ENCODE data around the gene MGAT4C. TPM values are rescaled to one million over a fixed set of nuclear protein-coding genes. Genes with fewer than 3 reads are reported as not detected.

MGAT4C gene
- total and polyA plus RNA-seq, 8 donors, result 0.06 to 0.92 (median 0.31) TPM

DNA sequence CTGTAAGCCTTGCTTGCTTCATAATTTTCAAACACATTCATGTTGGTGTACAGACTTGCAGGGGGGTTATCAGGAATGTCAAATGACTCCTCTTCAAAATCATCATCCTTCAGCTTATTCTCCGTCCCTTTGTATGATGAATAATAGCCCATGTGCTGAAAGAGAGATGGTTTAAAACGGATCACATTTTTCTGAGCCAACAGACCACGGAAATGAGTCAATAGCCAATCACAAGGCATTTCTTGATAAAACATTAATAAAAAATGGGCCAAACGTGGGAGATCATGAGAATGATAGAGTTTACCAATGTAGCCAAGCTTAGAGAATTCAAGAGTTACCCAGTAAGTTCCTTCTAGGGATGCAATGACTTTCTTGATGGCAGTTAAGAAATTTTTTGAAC, 276.6 kb downstream of the MGAT4C start:
- no peak for ATAC-seq
- Histone ChIP-seq H3K27ac (no peak overlapping the region), H3K9me3 (no peaks in the 10 kb centered on the region), H3K36me3 (no peaks in the 10 kb centered on the region), H3K4me3 (no peak overlapping the region), H3K27me3 (no peaks in the 10 kb centered on the region), H3K4me1 (no peaks in the 10 kb centered on the region)
- DNase-seq, result no peak
- TF ChIP-seq CTCF (IDR thresholded peaks at IDR 0.05), result no peak
- intact Hi-C loops (cut with DNase I), result no loop called here
- WGBS, 2 donors, result 51 to 63% methylated on average over 4 of the region's 4 CpGs
- no peak for FAIRE-seq

GRCh38 chr12:85975716-85976115, 280.5 kb downstream of the MGAT4C start:
- no peak for TF ChIP-seq CTCF (IDR thresholded peaks at IDR 0.05)
- no peaks in the 10 kb centered on the region for H3K9me3 ChIP-seq
- intact Hi-C loops (cut with DNase I), result no loop called here
- no peaks in the 10 kb centered on the region for H3K4me1 ChIP-seq
- no peak overlapping the region for H3K27ac ChIP-seq
- FAIRE-seq, result no peak
- ATAC-seq, result no peak
- H3K27me3 ChIP-seq, result no peaks in the 10 kb centered on the region
- no peak overlapping the region for H3K4me3 ChIP-seq
- 88 to 89% methylated on average over 1 of the region's 1 CpG for WGBS, 2 donors
- DNase-seq, result no peak
- no peaks in the 10 kb centered on the region for H3K36me3 ChIP-seq

DNA sequence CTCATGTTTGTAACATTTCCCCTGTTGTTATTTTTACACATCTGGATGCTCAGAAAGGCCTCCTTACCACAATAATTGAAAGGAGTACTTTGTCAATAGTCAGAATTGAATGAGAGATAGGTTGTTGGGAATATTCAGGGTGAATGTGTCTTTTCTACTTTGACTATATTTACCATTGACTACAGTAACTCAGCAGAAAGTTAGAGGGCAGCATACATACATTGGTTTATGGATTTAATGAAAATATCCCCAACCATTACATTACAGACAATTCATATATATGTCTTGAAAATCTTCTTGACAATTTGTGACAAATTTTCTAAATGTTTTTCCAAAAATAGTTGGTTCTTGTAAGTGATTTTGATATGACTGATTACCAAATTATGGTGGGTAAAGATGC, 284.4 kb downstream of the MGAT4C start:
- intact Hi-C loops (cut with DNase I), result no loop called here
- ATAC-seq, result no peak
- Histone ChIP-seq H3K27me3 (no peaks in the 10 kb centered on the region), H3K9me3 (no peaks in the 10 kb centered on the region), H3K36me3 (no peaks in the 10 kb centered on the region), H3K4me1 (no peaks in the 10 kb centered on the region), H3K4me3 (no peak overlapping the region), H3K27ac (no peak overlapping the region)
- FAIRE-seq, result no peak
- no peak for TF ChIP-seq CTCF (IDR thresholded peaks at IDR 0.05)
- no peak for DNase-seq

- H3K4me1 ChIP-seq, result no peaks in the 10 kb centered on the region
- no peak overlapping the region for H3K4me3 ChIP-seq
- H3K27ac ChIP-seq, result no peak overlapping the region
- intact Hi-C loops (cut with DNase I), result no loop called here
- H3K27me3 ChIP-seq, result no peaks in the 10 kb centered on the region
- no peak for DNase-seq
- 15 to 28% methylated on average over 1 of the region's 1 CpG for WGBS, 2 donors
- ATAC-seq, result no peak
- H3K36me3 ChIP-seq, result no peaks in the 10 kb centered on the region
- TF ChIP-seq CTCF (IDR thresholded peaks at IDR 0.05), result no peak
- no peak for FAIRE-seq
- H3K9me3 ChIP-seq, result no peaks in the 10 kb centered on the region
These were observed 287.6 kb downstream of the MGAT4C start for GRCh38 chr12:85968606-85969005.

DNA sequence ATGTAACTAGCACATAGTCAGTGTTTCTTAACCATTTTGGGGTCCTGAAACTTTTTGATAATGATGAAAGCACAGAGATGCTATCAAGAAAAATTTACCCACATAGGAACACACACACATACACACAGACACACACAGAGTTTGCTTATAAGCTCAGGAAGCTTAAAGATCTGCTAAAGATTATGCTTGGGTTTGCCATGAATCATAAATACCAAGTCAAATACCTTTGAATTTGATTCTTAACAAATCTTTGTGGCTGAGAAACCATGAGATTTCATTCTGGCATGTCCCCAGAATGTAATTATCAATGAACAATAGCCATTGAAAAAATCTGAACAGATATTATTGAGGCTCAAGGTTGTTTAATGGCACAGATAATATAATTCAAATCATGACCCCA, 292.9 kb downstream of the MGAT4C start:
- H3K27ac ChIP-seq, result no peak overlapping the region
- no peaks in the 10 kb centered on the region for H3K9me3 ChIP-seq
- H3K4me1 ChIP-seq, result no peaks in the 10 kb centered on the region
- TF ChIP-seq CTCF (IDR thresholded peaks at IDR 0.05), result no peak
- no peak for FAIRE-seq
- no peaks in the 10 kb centered on the region for H3K36me3 ChIP-seq
- DNase-seq, result no peak
- no peaks in the 10 kb centered on the region for H3K27me3 ChIP-seq
- ATAC-seq, result no peak
- intact Hi-C loops (cut with DNase I), result no loop called here
- H3K4me3 ChIP-seq, result no peak overlapping the region
